IMR-90 (cell line): ENCODE results near the gene UBD. TPM values are rescaled to one million over a fixed set of nuclear protein-coding genes. Genes with fewer than 3 reads are reported as not detected.

Source experiments
- ATAC-seq: fragments of 200-7000 bp; cut with Tn5 transposase; 2 replicates; pipeline ENCODE4 v1.9.1; 2020; ENCODE audit warnings: low read depth, mild to moderate bottlenecking, moderate library complexity
- BruUV-seq: library from RNA; stranded (reverse); fragments of 400-500 nt; replicated peaks from 2 replicates; lab custom pipeline; 2021; lab: Mats Ljungman, UMichigan
- CTCF ChIA-PET: fragments of 300-600 bp; formaldehyde crosslinking; extraction: SDS; loops from one replicate; lab custom pipeline; 2021; ENCODE audit warnings: antibody characterized with exemption; lab: Yijun Ruan, JAX
- POLR2A ChIA-PET: fragments of 300-600 bp; sonication (Branson Sonifier 250); formaldehyde crosslinking; loops from one replicate; lab custom pipeline; 2022; ENCODE audit warnings: antibody characterized with exemption; ENCODE audit not compliant: unreplicated experiment; lab: Charles Lee
- DNase-seq: peaks from one replicate; pipeline ENCODE4 v3.0.0; 2013
- H2AFZ ChIP-seq: replicated peaks from 2 replicates; pipeline ENCODE3; 2013; ENCODE audit warnings: low read length, mild to moderate bottlenecking; ENCODE audit not compliant: poor library complexity
- H2AK5ac ChIP-seq: 2 replicates; pipeline ENCODE4 v1.6.1; 2013; ENCODE audit warnings: low read depth, low read length, inconsistent platforms
- H2AK9ac ChIP-seq: replicated peaks from 2 replicates; pipeline ENCODE3; 2013; ENCODE audit warnings: mild to moderate bottlenecking, low read depth, low read length, moderate library complexity; ENCODE audit not compliant: poor library complexity
- H2BK120ac ChIP-seq: 2 replicates; pipeline ENCODE4 v1.6.1; 2013; ENCODE audit warnings: low read depth, low read length, inconsistent platforms
- H2BK15ac ChIP-seq: 3 replicates; pipeline ENCODE4 v1.6.1; 2013; ENCODE audit warnings: low read depth, low read length, inconsistent platforms
- H2BK20ac ChIP-seq: 2 replicates; pipeline ENCODE4 v1.6.1; 2013; ENCODE audit warnings: low read depth, mild to moderate bottlenecking, inconsistent platforms, low read length, moderate library complexity
- H2BK5ac ChIP-seq: 2 replicates; pipeline ENCODE4 v1.6.1; 2013; ENCODE audit warnings: mild to moderate bottlenecking, low read depth, low read length, inconsistent platforms; ENCODE audit not compliant: poor library complexity, severe bottlenecking
- H3K14ac ChIP-seq: replicated peaks from 2 replicates; pipeline ENCODE4 v1.6.1; 2013; ENCODE audit warnings: low read depth, low read length, inconsistent platforms
- H3K18ac ChIP-seq: 2 replicates; pipeline ENCODE4 v1.6.1; 2013; ENCODE audit warnings: low read depth, low read length, control low read depth
- H3K23ac ChIP-seq: 2 replicates; pipeline ENCODE4 v1.6.1; 2013; ENCODE audit warnings: low read depth, low read length, inconsistent platforms
- H3K27ac ChIP-seq: 2 replicates; pipeline ENCODE4 v1.5.1; 2013; ENCODE audit warnings: mild to moderate bottlenecking, control low read depth, low read length; ENCODE audit not compliant: insufficient read depth
- H3K27me3 ChIP-seq: 2 replicates; pipeline ENCODE4 v1.6.1; 2013; ENCODE audit warnings: low read length; ENCODE audit not compliant: control insufficient read depth, insufficient read depth
- H3K36me3 ChIP-seq: 2 replicates; pipeline ENCODE4 v1.6.1; 2013; ENCODE audit warnings: low read length, mixed read lengths; ENCODE audit not compliant: control insufficient read depth, insufficient read depth
- H3K4ac ChIP-seq: 2 replicates; pipeline ENCODE4 v1.6.1; 2013; ENCODE audit warnings: low read depth, low read length, inconsistent platforms
- H3K4me1 ChIP-seq: 2 replicates; pipeline ENCODE4 v1.6.1; 2013; ENCODE audit warnings: low read length, mixed read lengths; ENCODE audit not compliant: control insufficient read depth, insufficient read depth
- H3K4me2 ChIP-seq: 2 replicates; pipeline ENCODE4 v1.6.1; 2013; ENCODE audit warnings: low read depth, mild to moderate bottlenecking, control low read depth, low read length, moderate library complexity
- H3K4me3 ChIP-seq: 2 replicates; pipeline ENCODE4 v1.5.1; 2013; ENCODE audit warnings: low read depth, mild to moderate bottlenecking, control low read depth, low read length, moderate library complexity; ENCODE audit not compliant: insufficient read depth
- H3K56ac ChIP-seq: 2 replicates; pipeline ENCODE4 v1.6.1; 2013; ENCODE audit warnings: low read length, inconsistent platforms; ENCODE audit not compliant: insufficient read depth; ENCODE audit errors: extremely low read depth
- H3K79me1 ChIP-seq, 2 experiments: 2 replicates each; pipeline ENCODE4 v1.6.1; 2013; ENCODE audit warnings: low read length in 2 of 2, inconsistent platforms in 1 of 2, low read depth in 1 of 2
- H3K9ac ChIP-seq: 2 replicates; pipeline ENCODE4 v1.6.1; 2013; ENCODE audit warnings: low read depth, low read length, control low read depth
- H3K9me1 ChIP-seq: 2 replicates; pipeline ENCODE4 v1.6.1; 2013; ENCODE audit warnings: low read length, inconsistent platforms; ENCODE audit not compliant: insufficient read depth
- H3K9me3 ChIP-seq: 2 replicates; pipeline ENCODE4 v1.6.1; 2013; ENCODE audit warnings: low read length; ENCODE audit not compliant: control insufficient read depth, insufficient read depth
- H4K20me1 ChIP-seq: 2 replicates; pipeline ENCODE4 v1.6.1; 2013; ENCODE audit warnings: low read length, inconsistent platforms; ENCODE audit not compliant: insufficient read depth
- H4K5ac ChIP-seq: 2 replicates; pipeline ENCODE4 v1.6.1; 2013; ENCODE audit warnings: mild to moderate bottlenecking, low read depth, low read length, control low read depth
- H4K8ac ChIP-seq, 2 experiments: 2 replicates each; pipeline ENCODE4 v1.6.1; 2013; ENCODE audit warnings: low read depth in 2 of 2, low read length in 2 of 2, control low read depth in 1 of 2, inconsistent platforms in 1 of 2
- H4K91ac ChIP-seq: 2 replicates; pipeline ENCODE4 v1.6.1; 2013; ENCODE audit warnings: low read depth, low read length, inconsistent platforms; ENCODE audit not compliant: insufficient read depth
- CEBPB ChIP-seq: IDR thresholded peaks from 2 replicates; pipeline ENCODE4 v1.6.1; 2012; ENCODE audit warnings: low read depth, low read length, improper control_type of control experiment
- MAFK ChIP-seq: IDR thresholded peaks from 2 replicates; pipeline ENCODE4 v1.6.1; 2012; ENCODE audit warnings: low read depth, low read length, improper control_type of control experiment
- WGBS, 2 experiments: methylation state at CpG; one replicate each; pipeline versions ENCODE4 v1.1.5 to v1.1.7; 2013; ENCODE audit warnings: missing lambda C conversion rate in 2 of 2; ENCODE audit not compliant: insufficient read length in 1 of 2; ENCODE audit errors: extremely low coverage in 2 of 2; 5-methylcytosine and 5-hydroxymethylcytosine counted together
- dilution Hi-C: fragments of 300-500 bp; cut with HindIII; formaldehyde crosslinking; loops from one replicate; pipeline ENCODE4 v1.14.3; 2018; ENCODE audit warnings: low sequenced_read_pairs; ENCODE audit not compliant: unreplicated experiment
- in situ Hi-C: fragments of 300-500 bp; cut with MboI; formaldehyde crosslinking; loops from 3 replicates; pipeline ENCODE4 v1.14.3; 2019; ENCODE audit warnings: low sequenced_read_pairs, inconsistent platforms, mixed read lengths
- intact Hi-C: fragments of 100-400 bp; cut with micrococcal nuclease; formaldehyde crosslinking; loops from 2 replicates; pipeline ENCODE4 v1.10.0; 2022
- polyA plus RNA-seq, 3 experiments: library from polyadenylated mRNA; depleted of rRNA; stranded (reverse); fragments of >200 nt; gene quantifications; 2 replicates each; pipeline ENCODE4 v1.2.3, GENCODE V29; 2012; ENCODE audit warnings: low replicate concordance in 1 of 3
- total RNA-seq: library from RNA; depleted of rRNA; stranded (reverse); fragments of >200 nt; gene quantifications from 2 replicates; pipeline ENCODE4 v1.2.3, GENCODE V29; 2012
- TF ChIP-seq, protein P1 (sequence below): fragments of 150-350 bp; IDR thresholded peaks from 2 replicates; pipeline ENCODE4 v1.6.1; 2017; ENCODE audit warnings: mild to moderate bottlenecking, antibody characterized with exemption, low read length, low read depth

The UBD gene
- total and polyA plus RNA-seq, 2 of the 4 experiments (the other 2 are of a cell fraction), result not detected

DNA sequence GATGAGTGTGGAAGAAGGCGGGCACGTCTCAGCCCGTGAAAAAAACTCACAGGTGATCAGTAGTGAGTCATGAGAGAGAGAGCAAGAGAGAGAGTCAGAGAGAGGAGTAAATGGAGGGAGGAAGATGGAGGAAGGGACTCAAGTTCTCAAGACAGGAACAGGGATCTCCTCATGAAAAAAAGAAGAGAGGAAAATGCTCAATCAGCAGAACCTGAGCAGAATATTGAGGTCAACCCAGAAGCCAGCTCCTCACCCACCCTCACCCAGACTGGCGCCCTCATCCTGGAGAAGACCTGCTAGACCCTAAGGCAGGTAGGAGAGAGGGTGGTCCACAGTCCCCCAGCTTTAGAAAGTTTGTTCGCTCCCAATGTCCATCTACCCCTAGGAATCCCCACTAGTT, 4.8 kb downstream of the UBD start:
- no peaks in the 10 kb centered on the region for H3K9me1 ChIP-seq
- H3K4me3 ChIP-seq, result no peak overlapping the region
- no peak overlapping the region for H3K14ac ChIP-seq
- no peak overlapping the region for H3K23ac ChIP-seq
- H3K4me1 ChIP-seq, result peaks cover 2% of the 10 kb centered on the region; the same call in 1 of the 2 replicates
- H2AK9ac ChIP-seq, result no peak overlapping the region
- H3K4me2 ChIP-seq, result no peak overlapping the region
- H2AFZ ChIP-seq, result no peak overlapping the region
- H3K9me3 ChIP-seq, result no peaks in the 10 kb centered on the region
- no peaks in the 10 kb centered on the region for H3K79me1 ChIP-seq
- DNase-seq, result no peak
- no TSS peak for BruUV-seq
- H2BK20ac ChIP-seq, result no peak overlapping the region
- peaks cover 15% of the 10 kb centered on the region for H3K27me3 ChIP-seq
- H2BK15ac ChIP-seq, result no peak overlapping the region
- ChIA-PET CTCF (no interaction called here), POLR2A (no interaction called here)
- intact Hi-C loops (no loop called here), in situ Hi-C loops (no loop called here), dilution Hi-C loops (no loop called here)
- no peak overlapping the region for H2BK120ac ChIP-seq
- no peak overlapping the region for H4K5ac ChIP-seq
- no peak overlapping the region for H3K4ac ChIP-seq
- H2AK5ac ChIP-seq, result no peak overlapping the region
- TF ChIP-seq CEBPB, result no peak
- TF ChIP-seq, protein P1, sequence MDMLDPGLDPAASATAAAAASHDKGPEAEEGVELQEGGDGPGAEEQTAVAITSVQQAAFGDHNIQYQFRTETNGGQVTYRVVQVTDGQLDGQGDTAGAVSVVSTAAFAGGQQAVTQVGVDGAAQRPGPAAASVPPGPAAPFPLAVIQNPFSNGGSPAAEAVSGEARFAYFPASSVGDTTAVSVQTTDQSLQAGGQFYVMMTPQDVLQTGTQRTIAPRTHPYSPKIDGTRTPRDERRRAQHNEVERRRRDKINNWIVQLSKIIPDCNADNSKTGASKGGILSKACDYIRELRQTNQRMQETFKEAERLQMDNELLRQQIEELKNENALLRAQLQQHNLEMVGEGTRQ, result no peak
- 0 out of 2 replicates have a peak, but pooled peaks have one; percentile 31 for TF ChIP-seq MAFK
- H3K27ac ChIP-seq, result no peak overlapping the region
- H3K36me3 ChIP-seq, result no peaks in the 10 kb centered on the region
- H3K9ac ChIP-seq, result no peak overlapping the region
- 69% methylated on average over 3 of the region's 5 CpGs; no CpG with 5 or more reads in 1 of the 2 experiments for WGBS, 2 experiments
- H3K56ac ChIP-seq, result no peak overlapping the region
- H4K8ac ChIP-seq, result no peak overlapping the region
- no peak overlapping the region for H3K18ac ChIP-seq
- H4K91ac ChIP-seq, result no peak overlapping the region
- ATAC-seq, result no peak
- H4K20me1 ChIP-seq, result no peaks in the 10 kb centered on the region
- H2BK5ac ChIP-seq, result no peak overlapping the region
